NB4 (cell line): ENCODE data around the gene PDGFRA.

Experiments
- CTCF ChIP-seq: IDR thresholded peaks from one replicate; pipeline ENCODE4 v1.5.1; 2012; ENCODE audit warnings: low read depth, low read length
- POLR2A ChIP-seq: IDR thresholded peaks from 2 replicates; pipeline ENCODE4 v1.6.1; 2011; ENCODE audit warnings: mild to moderate bottlenecking; ENCODE audit not compliant: insufficient read length; ENCODE audit errors: extremely low read depth

DNA sequence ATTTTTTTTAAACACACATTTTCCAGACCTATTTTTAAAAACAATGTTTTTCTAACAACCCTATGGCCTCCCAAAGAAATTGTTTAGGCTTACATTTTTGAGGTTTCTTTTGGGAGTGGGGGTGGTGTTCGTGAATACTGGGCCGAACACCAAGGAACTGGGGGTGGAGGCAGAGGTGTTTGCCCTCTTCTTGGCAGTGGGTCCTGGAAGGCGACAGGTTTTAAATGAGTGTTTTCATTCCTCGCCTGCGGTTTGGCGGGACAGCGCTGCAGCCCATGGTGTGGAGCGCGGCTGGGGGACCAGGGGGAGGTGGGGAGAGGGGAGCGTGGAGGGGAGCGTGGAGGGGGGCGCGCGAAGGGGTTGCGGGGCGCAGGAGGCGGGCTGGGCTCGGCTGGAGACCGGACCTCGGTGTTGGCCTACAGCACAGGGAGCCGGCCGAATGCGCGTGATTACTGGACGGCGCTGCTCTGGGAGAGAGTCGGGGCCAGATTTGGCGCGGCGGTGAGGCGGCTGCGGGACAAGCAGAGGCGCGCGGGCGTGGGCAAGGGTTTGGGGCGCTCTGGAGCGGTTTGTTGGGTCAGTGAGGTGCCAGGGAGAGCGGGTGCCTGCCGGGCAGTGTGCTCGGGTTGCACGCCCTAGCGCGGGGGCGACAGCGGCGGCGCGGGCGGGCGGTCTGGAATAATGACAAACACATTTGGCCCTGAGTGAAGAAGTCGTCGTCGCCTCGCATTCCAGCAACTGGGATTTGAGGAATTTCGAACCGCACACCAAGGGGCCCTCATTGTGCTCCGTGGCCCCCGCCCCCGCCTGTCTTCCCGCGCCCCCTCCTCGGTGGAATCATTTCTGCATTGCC lies 764 bp downstream of the PDGFRA start:
- TF ChIP-seq CTCF (no peak), POLR2A (no peak)
